Gastrocnemius medialis (tissue), 4 donors: ENCODE results near the gene ADTRP.

Experiments used
- CTCF ChIP-seq, 5 experiments: fragments of 450-650 bp in 3 of 5; fragments of 200-600 bp in 2 of 5; sonication (generic) in 2 of 5; IDR thresholded peaks in 4 of 5; conservative IDR thresholded peaks in 1 of 5; 1 replicate in 4 of 5; 2 replicates in 1 of 5; pipeline ENCODE4 v1.5.1; 2016 to 2019; ENCODE audit warnings: antibody characterized with exemption in 5 of 5, mild to moderate bottlenecking in 3 of 5, moderate library complexity in 3 of 5
- POLR2A ChIP-seq, 2 donors: fragments of 450-650 bp; IDR thresholded peaks; one replicate each; pipeline ENCODE4 v1.6.1; 2017; ENCODE audit warnings: antibody characterized with exemption in 2 of 2, mild to moderate bottlenecking in 2 of 2, moderate library complexity in 2 of 2

GRCh38 chr6:11802886-11803590, 24.4 kb upstream of the ADTRP start:
- TF ChIP-seq CTCF (IDR thresholded peaks at IDR 0.05 in 4 of 5, conservative IDR thresholded peaks at IDR 0.05 in 1 of 5) (no peak), POLR2A (IDR thresholded peaks at IDR 0.05) (no peak)
